Stimulated activated naive CD8-positive, alpha-beta T cell treated with anti-CD3 and anti-CD28 coated beads, Interleukin-15, Interleukin-2, amounts not matched to agents 100 U/mL and 50 U/mL, for 24 hours (primary cell): ENCODE results near the gene DAPK3.
"Not testable (repeated sequence)": the region's sequence is repeated elsewhere in the genome, so short reads cannot be mapped to it uniquely, and the experiment has no call there.

Experiments used
- ATAC-seq: fragments of 150-1000 bp; cut with Tn5 transposase; one replicate; pipeline ENCODE4 v1.10.0; 2021
- DNase-seq: peaks from one replicate; pipeline ENCODE4 v3.0.0; 2021

The DAPK3 gene

DNA sequence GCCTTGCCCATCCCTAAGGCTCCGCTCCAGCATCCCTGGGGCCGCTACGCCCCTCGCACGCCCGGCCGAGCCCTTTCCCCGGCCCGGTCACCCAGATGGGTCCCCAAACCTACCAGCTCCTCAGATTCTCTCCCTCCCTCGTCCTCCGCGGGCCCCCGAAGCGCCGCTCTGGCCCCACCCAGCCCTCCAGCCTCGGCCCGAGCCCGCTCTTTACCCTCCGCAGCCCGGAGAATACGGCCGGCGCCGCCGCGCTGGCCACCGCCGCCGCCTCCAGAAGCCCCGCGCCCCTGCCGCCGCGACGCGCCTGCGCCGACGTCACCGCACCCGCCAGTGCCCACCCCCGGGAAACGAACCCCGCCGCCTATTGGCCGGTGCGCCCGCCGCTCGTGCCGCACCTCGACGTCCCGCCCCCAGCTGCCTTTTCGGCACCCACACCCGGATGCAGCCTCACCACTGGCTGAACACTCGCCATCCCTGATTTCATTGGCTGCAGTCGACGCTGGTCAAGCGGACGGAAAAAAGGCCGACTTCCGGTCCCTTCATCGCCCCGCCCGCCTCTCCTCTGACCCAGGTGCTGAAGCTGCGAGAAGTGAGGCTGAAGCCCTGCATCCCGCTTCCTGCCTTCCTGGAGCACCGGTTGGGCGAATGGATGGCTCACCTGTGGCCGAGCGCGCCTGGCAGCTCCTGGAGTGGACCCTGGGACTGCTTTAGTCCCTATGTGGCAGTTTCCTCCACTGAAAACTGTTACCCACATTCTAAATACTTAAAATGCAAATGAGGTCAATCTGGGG is at the start of gene DAPK3:
Gene DAPK3, minus strand, starts transcription at position 292 of the 791 bp plus-strand sequence. CDS start 1,364 bp downstream, outside the sequence.
- peak; percentile 98 for DNase-seq
- peak; percentile 92 for ATAC-seq

DNA sequence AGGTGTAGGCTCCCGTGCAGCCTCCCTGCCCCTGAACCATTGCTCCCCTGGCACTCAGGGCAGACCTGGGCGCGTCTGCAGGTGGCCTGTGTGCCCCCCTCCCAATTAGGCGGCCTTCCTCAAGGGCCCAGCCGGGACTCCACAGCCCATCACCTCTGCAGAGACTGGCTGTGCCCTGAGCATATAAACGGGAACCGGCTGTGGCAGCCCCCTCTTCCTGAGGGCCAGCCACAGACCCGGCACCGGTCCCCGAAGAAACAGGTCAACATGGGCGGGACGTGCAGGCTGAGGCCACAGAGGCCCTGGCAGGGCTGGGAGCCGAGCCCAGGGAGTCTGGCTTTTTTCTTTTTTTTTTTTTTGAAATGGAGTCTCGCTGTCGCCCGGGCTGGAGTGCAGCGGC is 48.7 kb upstream of the DAPK3 start:
- DNase-seq (no peak), ATAC-seq (no peak)

DNA sequence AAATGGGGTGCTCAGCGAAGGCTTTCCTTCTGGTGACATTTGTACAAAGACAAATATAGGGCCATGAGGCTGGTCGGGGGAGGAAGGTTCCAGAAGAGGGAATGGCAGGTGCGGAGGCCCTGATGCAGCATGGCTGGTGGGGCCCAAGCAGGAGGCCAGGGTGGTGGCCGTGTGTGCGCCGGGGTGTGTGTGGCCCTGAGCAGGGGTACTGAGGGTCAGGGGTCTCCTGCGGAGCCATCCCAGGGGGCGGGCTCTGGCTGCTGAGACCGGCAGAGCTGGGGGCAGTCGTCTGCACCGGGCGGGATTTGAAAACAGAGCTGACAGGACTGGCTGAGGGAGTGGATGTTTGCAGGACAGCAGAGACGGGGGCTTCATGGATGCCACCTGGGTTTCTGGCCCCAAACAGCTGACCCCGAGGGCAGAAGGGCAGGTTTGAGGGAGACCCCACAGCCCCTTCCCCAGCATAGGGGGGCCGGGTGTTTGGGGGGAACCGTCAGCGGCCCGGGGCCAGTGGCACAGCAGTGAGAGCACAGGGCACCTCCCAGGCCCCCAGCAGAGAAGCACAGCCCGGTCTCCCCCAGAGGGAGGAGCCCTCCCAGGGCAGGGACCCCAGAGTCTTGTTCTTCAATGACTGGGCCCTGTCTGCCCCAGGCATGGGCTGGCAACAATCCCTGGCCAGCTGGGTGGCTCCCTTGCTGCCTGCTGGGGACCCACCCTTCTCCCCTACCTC is 48.0 kb upstream of the DAPK3 start:
- no peak for DNase-seq
- no peak for ATAC-seq

DNA sequence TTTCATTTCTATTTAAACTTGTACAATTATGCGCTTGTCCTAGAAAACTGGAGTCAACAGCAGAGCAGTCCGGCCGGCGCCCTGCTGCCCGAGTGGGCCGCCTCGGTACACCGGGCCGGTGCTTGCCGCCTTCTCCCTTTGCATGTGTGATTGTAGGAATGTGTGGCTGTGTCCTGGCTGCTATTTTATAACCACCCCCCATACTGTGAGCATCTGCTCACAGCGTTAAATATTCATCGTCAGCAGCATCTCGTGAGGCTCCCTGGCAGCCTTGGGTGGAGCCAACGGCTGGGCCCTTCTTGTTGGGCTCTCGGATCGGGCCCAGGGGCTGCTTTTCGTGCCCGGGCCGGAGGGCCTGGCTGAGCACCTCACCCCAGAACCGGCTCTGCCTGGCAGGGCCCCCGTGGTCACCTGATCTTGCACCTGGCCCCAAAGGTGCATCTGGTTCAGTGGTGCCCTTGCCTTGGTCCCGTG is 47.3 kb upstream of the DAPK3 start:
- DNase-seq (no peak), ATAC-seq (no peak)

DNA sequence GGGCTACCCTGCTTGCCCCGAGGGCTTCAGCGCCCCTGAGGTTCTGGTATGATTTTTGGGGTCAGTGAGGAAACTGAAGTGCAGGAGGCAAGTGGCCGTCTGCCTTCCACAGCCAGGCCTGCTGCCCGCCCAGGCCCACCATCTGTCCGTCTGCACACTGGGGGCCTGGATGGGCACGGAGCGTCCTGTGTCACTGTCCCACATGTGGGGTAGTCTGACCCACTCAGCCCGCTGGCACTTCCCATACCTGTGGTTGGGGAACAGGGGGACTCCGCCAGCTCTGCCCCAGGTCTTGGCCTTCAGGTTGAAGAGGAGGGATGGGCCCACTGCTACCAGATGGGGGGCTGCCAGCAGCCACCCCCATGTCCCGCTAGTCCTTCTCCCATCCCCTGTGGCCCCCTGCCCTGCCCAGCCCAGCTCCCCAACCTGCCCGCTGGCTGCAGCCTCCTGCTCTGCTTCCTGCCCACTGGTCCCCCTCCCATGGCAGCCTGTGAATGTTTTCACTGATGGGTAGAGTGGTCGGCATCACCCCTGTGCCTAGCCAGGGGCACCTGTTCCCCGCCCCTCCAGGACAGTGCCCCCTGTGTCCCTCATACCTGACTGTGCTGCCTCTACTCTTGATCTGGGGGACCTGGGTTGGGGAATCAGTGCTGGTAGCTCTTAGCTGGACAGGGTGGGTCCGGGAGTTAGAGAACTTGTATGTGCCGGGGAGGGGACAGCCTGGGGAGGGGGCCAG is 46.2 kb upstream of the DAPK3 start:
- ATAC-seq (peak; percentile 5), DNase-seq (no peak)

DNA sequence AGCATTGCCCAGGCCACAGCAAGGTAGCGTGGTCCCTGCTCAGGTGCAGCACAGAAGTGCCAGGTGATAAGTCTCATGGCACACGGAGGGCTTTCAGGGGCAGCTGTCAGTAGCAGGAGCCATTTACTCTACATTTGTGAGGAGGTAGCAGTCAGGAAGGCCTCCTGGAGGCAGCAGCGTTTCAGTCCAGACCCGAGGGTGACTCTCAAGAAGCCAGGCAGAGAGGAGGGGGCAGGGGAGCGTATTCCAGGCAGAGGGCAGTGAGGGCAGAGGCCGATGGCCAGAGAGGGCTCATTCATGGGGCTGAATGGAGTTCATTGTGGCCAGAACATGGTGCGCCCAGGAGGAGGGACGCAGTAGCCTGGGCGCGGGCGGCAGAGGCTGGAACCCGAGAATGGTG is 45.6 kb upstream of the DAPK3 start:
- ATAC-seq (no peak), DNase-seq (no peak)

DNA sequence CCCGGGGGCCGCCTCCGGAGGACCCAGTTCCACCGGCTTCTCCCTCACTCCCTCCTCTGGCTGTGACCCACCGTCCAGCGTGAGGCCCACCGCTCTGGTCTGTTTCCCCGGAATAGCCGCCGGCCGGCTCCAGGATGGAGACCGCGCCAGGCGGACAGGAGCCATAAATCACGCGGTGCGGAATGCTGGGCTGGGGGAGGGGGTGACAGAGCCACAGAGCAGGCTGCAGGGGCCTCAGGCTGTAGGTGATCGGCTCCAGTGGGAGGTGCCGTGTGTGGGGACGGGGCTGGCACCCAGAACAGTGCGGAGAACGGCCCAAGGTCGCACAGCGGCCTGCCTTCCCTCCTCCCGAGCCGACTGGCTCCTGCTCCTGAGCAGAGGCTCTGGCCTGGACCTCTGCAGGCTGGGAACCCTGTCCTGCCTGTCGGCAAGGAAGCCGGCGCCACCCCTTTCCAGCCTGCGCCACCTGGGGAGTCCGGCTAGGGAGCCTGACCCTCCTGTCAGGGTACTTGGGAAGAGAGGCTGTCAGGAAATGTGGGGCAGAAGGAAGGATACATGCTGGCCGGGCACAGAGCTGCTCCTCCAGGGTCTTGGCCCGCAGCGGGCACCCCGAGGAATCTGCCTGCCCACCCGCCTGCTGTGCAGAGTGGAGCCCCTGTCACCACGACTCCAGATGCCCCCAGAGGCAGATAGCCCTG is 45.0 kb upstream of the DAPK3 start:
- ATAC-seq (no peak), DNase-seq (no peak)

DNA sequence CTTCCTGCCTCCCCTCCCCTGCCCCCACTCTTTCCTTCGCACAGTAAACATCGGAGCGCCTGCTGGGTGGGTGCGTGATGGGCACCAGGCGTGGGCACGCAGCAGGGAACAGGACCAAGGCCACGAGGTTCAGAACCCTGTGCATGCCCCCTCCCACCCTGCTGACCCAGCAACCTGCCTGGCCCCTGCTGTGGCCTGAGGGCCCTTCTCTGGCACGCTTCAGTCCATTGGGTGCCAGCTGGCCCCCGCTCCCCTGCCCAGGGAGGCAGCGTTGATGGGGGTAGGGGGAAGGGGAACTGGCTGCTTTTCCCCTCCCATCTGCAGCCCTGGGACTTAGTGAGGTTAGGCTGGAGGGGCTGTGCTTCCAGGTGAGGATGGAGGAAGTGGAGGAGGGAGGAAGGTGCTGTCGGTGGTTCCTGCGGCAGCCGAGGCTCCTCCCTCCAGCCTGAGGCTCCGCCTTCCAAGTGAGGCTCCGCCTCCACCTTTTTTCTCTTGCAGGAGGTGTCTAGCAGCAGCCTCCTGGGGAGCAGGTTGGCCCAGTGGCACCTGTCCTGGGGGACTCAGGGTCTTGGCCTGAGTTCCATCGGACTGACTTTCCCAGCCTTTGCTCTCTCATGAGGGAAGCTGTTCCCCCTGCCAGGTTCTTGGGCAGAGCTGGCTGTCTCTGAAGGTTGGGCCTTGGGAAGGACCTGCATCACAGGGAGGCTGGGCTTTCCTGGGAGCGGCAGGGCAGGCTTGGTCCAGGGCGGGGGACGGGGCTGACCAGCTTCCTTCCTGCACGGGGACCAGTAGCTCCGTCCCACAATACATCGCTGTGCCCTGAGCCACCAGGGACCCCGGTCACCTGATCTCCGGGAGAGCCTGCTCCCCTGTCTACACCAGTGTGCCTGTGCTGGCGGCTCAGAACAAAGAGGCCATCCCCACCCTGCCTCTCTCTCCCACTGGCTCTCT is 43.9 kb upstream of the DAPK3 start:
- ATAC-seq (no peak), DNase-seq (peak; percentile 44)

DNA sequence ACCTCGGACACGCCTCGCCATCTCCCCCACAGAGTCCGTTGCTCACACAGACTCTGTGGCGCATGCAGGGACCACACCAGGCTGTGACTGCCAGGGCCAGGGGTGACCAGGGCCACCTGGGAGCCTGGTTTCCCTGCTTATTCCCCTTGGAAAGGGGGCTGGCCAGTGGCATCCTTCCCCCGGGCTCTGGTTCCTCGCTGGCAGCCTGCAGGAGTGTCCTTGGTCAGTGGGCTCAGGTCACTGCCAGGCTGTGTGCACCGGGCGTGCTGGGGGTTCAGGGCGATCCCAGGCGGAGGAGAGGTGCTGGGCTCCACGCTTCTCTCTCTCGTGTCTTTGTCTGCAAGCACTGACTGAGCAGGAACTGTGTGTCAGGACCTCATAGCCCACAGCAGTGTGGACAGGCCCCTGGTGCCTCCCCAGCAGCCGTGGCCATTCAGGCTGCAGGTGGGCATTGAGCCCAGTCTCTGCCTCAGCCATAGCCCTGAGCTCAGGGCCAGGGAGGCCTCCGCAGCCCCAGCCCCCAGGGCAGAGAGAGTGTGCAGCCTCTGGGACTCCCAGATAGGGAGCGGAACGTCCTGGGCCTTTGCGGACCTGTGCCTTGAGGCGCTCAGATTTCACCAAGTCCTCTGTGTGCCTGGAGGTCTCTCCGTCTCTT is 43.1 kb upstream of the DAPK3 start:
- ATAC-seq (no peak), DNase-seq (no peak)

DNA sequence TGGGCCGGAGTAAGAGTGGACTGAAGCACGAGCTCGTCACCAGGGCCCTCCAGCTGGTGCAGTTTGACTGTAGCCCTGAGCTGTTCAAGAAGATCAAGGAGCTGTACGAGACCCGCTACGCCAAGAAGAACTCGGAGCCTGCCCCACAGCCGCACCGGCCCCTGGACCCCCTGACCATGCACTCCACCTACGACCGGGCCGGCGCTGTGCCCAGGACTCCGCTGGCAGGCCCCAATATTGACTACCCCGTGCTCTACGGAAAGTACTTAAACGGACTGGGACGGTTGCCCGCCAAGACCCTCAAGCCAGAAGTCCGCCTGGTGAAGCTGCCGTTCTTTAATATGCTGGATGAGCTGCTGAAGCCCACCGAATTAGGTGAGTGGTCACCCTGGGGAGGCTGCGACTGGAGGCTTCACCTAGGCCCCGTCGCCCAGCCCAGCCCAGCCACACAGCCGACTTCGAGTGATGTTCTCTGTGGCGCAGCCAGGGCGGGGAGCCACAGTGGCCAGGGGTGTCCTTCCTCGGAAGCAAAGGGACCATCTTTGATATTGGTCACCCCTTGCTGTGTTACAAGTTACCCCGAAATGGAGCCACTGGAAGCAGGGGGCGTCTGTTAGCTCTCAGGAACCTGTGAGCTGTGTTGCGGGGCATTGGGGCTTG is 42.2 kb upstream of the DAPK3 start:
- ATAC-seq (no peak), DNase-seq (no peak)

DNA sequence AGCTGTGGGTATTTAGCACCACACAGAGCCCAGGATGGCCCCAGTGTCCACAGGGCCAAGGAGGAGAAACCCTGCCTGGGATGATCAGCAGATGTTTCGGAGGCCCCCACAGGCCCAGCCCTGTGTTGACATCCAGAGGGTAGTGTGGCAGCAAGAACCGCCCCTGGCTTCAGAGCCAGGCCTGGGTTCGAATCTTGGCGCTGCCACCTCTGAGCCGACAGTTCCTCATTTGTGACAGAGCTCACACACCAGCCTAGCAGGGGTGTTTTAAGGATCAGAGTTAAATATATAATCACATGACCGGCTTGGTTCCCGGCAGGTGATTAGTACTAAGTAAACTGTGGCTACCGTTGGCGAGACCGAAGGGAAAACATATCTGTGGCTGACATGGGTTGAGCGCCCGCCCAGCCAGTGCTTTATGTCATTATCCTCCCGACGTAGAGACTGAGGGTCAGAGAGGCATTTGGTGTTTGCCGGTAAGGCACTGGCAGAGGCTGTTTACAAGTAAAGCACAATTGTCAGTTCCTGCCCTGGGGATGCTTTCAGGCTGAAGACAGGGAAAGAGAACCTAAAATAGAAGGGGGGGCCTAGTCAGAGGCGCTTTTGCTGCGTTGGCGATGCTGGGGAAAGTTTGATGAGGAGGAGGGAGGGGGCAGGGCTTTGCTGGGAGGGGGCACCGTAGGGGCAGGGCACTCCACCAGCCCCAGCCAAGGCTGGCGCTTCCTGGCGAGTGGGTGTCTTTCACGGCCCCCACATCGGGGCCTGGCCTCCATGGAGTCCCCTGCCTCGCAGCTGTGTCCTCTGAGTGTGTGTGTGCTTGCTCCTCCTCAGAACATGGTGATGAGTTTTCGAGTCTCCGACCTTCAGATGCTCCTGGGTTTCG is 41.4 kb upstream of the DAPK3 start:
- ATAC-seq, result no peak
- no peak for DNase-seq

DNA sequence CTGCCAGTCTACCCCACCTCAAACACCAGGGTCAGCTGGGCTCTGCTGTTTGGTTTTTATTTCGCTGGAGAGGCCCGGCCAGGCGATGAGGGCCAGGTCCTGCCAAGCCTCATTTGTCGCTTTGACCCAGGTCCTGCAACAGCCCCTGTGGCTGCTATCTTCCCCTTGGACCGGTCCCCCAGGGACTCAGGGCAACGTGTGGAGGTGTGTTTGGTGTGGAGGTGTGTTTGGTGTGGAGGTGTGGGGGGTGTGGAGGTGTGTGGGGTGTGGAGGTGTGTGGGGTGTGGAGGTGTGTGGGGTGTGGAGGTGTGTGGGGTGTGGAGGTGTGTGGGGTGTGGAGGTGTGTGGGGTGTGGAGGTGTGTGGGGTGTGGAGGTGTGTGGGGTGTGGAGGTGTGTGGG is 40.5 kb upstream of the DAPK3 start:
- ATAC-seq, result not testable (repeated sequence)

DNA sequence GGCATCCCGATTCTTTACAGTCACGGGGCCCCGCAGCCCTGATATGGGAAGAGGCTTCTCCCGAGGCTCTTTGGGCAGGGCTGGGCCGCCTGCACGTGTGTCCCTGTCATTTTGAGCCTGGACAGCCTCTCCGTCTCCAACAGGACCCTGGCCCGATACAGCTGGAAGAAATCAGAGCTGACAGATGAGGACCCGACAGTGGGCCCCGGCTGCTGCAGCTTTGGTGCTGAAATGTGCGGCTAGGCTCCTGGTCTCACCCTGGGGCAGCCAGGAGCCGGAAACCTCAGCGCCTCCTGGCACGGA is 39.9 kb upstream of the DAPK3 start:
- DNase-seq (no peak), ATAC-seq (no peak)

More for the DNA sequence above, 40.5 kb upstream of the DAPK3 start:
- DNase-seq, result not testable (repeated sequence)

DNA sequence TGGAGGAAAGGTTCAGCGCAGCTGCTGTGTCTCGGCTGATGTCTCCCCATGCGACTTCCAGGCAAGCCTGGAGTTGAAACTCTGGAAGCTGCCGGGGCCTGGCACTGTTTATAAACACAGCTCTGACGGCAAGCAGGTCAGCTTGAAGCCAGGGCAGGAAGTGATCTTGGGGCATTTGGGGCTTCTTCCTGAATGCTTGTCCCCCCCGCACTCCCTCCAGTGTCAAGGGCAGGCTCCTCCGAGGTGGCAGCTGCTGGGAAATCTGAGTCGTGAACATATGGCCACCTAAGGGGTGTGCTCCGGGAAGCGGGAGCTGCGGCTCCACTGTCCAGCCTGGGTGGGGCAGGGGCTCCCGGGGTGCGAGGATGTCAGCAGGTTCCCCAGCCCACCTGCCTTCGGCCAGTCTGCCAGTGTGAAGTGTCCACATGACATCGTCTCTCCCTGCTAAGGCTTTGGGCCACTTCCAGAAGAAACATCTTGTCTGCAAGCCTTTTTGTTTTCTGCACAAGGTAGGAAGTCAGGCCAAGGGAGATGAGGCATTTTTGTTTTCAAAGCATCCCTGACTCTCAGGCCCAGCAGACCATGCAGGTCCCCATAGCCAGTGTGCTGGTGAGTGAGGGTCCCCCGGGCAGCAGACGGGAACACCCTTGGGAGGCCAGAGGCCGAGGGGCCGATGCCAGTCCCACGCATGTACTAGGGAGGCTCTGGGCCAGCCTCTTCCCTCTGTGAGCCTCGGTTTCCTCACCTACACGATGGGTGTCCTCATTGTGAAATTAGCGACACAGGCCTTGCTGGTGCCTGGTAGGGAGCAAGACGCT is 39.3 kb upstream of the DAPK3 start:
- no peak for ATAC-seq

DNA sequence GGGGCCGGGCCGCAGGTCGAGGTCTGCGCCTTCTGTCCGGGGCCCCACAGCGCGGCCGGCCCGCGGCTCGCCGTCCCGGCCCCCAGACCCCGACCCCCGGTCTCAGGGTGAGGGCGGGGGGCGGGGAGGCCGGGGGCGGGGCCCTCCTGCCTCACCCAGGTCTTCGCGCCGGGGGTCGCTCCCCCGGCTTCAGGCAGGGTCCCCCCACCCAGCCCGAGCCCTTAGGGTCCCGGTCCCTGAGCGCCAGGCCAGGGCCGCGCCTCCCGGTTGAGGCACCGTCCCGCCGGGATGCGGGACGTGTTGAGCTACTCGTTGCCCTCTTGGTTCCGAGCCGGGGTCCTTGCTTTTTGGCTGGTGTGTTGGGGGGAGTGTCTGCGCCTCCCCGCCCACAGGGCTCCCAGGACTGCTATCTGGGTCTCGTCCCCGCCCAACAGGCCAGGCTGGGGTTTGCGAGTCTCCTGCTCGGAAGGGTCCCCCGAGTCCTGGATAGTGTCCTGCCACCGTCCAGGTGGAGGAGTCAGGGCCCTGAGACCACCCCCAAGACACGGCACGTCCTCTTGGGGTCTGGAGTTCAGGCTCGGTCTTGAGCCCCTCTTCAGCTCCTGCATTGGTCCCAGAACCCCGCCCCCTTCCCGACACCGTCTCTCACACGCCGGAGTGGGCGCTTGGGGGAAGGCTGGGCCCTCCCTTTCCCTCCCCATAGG is 37.1 kb upstream of the DAPK3 start:
- peak; percentile 3 for ATAC-seq
- peak; percentile 58 for DNase-seq

More for the DNA sequence above, 39.3 kb upstream of the DAPK3 start:
- DNase-seq, result no peak

DNA sequence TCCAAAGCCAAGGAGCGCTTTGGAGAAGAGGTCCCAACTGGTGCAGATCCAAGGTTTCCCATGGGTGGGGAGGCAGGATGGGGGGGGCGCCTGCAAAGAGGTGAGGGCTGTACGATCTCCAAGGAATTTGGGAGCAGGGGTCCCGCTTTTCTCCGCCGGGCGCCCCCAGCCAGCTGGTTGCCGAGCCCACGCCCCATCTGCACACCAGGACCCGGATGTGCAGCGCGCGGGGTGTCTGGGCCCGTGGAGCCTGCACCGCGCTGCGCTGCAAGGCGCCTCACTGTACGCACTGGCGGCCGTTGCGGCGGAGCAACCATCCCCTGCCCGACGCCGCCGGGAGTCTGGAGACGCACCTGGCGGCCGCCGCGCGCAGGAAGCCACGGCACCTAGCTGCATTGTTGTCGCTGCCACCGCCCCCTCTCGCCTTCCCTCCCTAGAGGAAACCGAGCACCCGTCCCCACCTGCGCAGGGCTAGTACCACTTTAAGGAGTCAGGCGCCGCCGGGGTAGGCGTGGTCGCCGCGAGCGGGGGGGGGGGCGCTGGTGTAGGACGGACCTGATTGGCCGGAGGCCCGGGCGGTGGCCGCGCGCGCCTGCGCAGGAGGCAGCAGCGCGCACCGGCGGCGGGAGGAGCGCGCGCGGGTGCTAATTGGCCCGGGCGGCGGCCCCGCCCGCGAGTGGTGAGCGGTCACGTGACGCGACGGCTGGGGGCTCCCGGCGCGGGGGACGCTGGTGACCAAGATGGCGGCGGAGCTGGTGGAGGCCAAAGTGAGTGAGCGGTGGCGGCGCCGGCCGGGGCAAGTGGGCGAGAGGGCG is 36.3 kb upstream of the DAPK3 start, which contains the start of gene PIAS4:
Gene PIAS4, plus strand, starts transcription at position 716 of the 815 bp plus-strand sequence. Its CDS starts 25 bp downstream, at position 741.
- peak; percentile 96 for ATAC-seq
- DNase-seq, result peak; percentile 95
